Stimulated activated CD4-positive, alpha-beta T cell treated with anti-CD3 and anti-CD28 coated beads, Interleukin-12 subunit alpha, Interleukin-12 subunit beta, amount 100 ng/mL, for 48 hours (primary cell): ENCODE results near the gene GTF2H2.
"Not testable (repeated sequence)": the region's sequence is repeated elsewhere in the genome, so short reads cannot be mapped to it uniquely, and the experiment has no call there.

Experiments used
- DNase-seq, 3 donors: peaks; one replicate each; pipeline ENCODE4 v3.0.0-alpha.2; 2020; ENCODE audit warnings: low read depth in 2 of 3, low spot score in 1 of 3

The GTF2H2 gene

DNA sequence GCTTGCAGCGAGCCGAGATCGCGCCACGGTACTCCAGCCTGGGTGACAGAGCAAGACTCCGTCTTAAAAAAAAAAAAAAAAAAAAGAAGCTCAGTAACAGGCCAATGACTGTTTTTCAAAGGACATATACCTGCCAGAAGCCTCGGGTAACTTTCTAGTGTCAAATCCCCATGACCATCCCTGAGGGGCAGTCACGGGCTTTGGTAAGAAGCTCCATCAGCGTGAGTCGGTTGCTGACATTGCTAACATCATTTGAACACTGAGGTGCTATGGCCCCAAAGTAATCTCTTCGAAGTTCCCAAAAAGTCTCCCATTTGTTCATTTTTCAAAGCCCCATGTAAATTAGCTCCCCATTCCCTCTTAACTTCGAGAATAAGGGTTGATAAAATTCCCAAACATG, 53.9 kb downstream of the GTF2H2 start:
- no peak for DNase-seq

DNA sequence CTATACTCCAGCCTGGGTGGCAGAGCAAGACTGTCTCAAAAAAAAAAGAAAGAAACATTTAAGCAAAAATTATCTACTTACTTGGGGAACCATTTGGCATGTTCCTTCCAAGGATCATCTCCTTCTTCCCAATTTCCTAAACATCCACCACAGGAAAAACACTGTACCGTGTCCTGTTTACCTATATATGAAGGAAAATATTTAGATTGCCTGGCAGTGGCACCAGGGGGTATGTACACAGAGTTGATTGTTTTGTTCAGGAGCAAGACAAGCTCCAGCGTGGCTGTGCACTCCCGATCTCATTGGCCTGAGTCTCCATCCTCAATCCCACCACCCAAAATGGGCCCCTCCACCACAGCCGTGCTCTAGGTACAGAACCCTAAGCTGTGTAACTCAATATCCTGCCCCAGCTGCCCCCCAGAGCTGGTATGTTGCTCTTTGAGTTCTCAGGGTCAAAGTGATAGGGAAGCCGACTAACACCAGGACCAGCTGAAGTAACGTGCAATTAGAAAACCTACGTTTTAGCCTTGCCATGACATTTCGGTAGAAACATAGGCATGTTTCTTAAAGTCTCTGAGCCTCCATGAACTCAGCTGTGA, 56.2 kb downstream of the GTF2H2 start:
- no peak for DNase-seq

DNA sequence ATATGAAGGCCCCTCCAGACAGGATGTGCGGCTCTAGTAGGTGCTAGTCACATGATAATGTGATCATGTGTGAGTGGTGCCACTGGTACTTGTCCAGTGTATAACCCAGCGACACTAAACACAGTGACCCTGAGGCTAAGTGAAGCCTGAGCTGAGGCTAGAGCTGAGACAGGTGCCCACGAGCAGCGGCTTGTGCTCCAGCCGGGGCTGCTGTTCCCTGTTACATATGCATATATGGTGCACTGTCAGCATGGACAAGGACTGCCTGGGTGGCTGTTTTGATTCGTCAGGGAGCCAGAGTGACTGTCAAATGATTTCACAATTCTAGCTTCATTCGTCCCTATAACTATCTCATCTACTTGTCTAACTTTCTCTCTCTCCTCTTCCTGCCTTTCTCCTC, 60.5 kb downstream of the GTF2H2 start:
- DNase-seq: not testable (repeated sequence)
